ENCODE data around the gene EP300. TPM values are rescaled to one million over a fixed set of nuclear protein-coding genes. Genes with fewer than 3 reads are reported as not detected.

EP300 gene
- total RNA-seq, 4 donors from 2014 or later = 28.0 to 76.5 (median 56.7) TPM

- Histone ChIP-seq H3K27me3 (no peaks in the 10 kb centered on the region), H3K9me3 (no peaks in the 10 kb centered on the region), H3K4me1 (peaks cover 4 to 32% (median 8%) of the 10 kb centered on the region in 3 donors), H3K36me3 (peaks cover 28 to 91% (median 32%) of the 10 kb centered on the region in 3 donors), H3K4me3 (no peak overlapping the region), H3K27ac (no peak overlapping the region)
- intact Hi-C loops (cut with DNase I) = no loop called here
- 86 to 93% methylated on average over 16 to 19 of the region's 26 CpGs for WGBS, 2 donors
- DNase-seq = no peak
- TF ChIP-seq, protein P1, sequence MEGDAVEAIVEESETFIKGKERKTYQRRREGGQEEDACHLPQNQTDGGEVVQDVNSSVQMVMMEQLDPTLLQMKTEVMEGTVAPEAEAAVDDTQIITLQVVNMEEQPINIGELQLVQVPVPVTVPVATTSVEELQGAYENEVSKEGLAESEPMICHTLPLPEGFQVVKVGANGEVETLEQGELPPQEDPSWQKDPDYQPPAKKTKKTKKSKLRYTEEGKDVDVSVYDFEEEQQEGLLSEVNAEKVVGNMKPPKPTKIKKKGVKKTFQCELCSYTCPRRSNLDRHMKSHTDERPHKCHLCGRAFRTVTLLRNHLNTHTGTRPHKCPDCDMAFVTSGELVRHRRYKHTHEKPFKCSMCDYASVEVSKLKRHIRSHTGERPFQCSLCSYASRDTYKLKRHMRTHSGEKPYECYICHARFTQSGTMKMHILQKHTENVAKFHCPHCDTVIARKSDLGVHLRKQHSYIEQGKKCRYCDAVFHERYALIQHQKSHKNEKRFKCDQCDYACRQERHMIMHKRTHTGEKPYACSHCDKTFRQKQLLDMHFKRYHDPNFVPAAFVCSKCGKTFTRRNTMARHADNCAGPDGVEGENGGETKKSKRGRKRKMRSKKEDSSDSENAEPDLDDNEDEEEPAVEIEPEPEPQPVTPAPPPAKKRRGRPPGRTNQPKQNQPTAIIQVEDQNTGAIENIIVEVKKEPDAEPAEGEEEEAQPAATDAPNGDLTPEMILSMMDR (IDR thresholded peaks at IDR 0.05) = no peak
- no peak for TF ChIP-seq POLR2A (IDR thresholded peaks at IDR 0.05)
Measured at GRCh38 chr22:41226723-41227655, 134.6 kb downstream of the EP300 start.

GRCh38 chr22:41229215-41229614, 136.8 kb downstream of the EP300 start:
- Histone ChIP-seq H3K4me1 (peaks cover 3 to 18% (median 4%) of the 10 kb centered on the region in 3 donors), H3K27ac (no peak overlapping the region), H3K9me3 (no peaks in the 10 kb centered on the region), H3K27me3 (no peaks in the 10 kb centered on the region), H3K4me3 (no peak overlapping the region), H3K36me3 (peaks cover 17 to 68% (median 18%) of the 10 kb centered on the region in 3 donors)
- no peak for DNase-seq
- TF ChIP-seq, protein P1 (IDR thresholded peaks at IDR 0.05) = no peak
- TF ChIP-seq POLR2A (IDR thresholded peaks at IDR 0.05) = no peak
- WGBS, 2 donors = 90 to 94% methylated on average over 2 to 3 of the region's 6 CpGs
- intact Hi-C loops (cut with DNase I) = no loop called here

Small RNAs within 50 kb of the gene (small RNA-seq; reads per million reads assigned to genes)
- gene RF00019 (0 reads per million in 4 donors), gene RNU6-375P (0 reads per million in 4 donors)

Other genes starting within 250 kb of the EP300 start
- 100 to 1,000 TPM in 2 of 4 donors, 10 to 100 TPM in 2; 56.2 to 189 (median 104) TPM for gene ST13, start 236.0 kb upstream of the EP300 start, total RNA-seq
- 10 to 100 TPM in 1 of 4 donors, 1 to 10 TPM in 3; 6.9 to 16.1 (median 9.0) TPM for gene XPNPEP3, start 235.4 kb upstream of the EP300 start, total RNA-seq
- not detected for gene DNAJB7, start 230.5 kb upstream of the EP300 start, total RNA-seq
- 10 to 100 TPM; 32.7 to 64.0 (median 52.4) TPM for gene RBX1, start 141.2 kb upstream of the EP300 start, total RNA-seq
- 10 to 100 TPM; 12.1 to 16.2 (median 14.7) TPM for gene L3MBTL2, start 112.7 kb downstream of the EP300 start, total RNA-seq
- gene CHADL, start 148.3 kb downstream of the EP300 start, total RNA-seq = 1 to 10 TPM; 2.0 to 4.5 (median 3.2) TPM
- gene RANGAP1, start 193.6 kb downstream of the EP300 start, total RNA-seq = 10 to 100 TPM; 80.1 to 98.5 (median 84.5) TPM
- 10 to 100 TPM; 18.7 to 36.8 (median 20.9) TPM for gene ZC3H7B, start 208.9 kb downstream of the EP300 start, total RNA-seq